ENCODE measurements around the gene CDK5. TPM values are rescaled to one million over a fixed set of nuclear protein-coding genes. Genes with fewer than 3 reads are reported as not detected.

CDK5 gene
- total and polyA plus RNA-seq, 2 donors from 2014 or later: 9.1 to 21.5 TPM

DNA sequence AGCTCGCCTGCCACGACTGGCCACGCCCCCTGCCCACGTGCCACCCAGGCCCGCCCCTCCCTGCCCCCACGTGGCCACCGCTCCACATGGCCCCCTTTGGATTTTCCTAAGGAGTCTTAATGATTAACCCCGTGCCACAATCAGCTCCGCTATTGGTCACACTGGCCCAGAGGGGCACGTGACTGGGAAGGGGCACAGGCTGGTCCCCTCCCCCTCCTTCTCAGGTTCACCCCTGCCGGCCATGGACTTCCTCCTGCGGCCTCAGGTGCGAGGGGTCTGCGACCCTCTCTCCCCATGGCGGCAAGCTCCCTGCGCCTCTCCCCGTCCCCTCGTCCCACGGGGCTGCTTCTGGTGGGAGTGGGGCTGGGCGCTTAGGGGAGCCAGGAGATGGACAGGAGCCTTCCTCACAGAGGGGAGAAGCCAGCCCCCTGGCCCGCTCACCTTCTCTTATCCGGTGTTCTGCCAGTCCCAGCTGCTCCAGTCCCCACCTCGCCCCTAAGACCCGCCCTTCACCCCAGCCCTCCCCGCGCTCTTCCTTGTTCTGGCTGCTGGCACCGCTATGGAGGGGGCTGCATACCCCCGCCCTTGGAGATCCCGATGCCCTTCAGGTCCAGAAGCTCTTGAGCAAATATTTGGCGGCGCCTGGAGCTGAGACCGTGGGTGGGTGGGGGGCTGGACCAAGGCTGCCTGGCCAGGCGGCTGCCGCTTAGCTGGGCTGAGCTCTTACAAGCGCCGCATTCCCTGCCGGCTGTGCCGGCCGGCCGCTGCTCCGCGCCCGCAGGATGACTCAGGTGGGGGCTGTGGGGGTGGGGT, 4.9 kb upstream of the CDK5 start:
- DNase-seq: peak; percentile 87 to 94 (median 93)
- H3K4me3 ChIP-seq (ENCODE audit: low read length in 3 of 3): peak overlapping the region in 2 of 3 donors; percentile 45 to 57
- peaks cover 2 to 19% (median 13%) of the 10 kb centered on the region in 3 donors for H3K36me3 ChIP-seq (ENCODE audit: control insufficient read depth in 2 of 3, insufficient read depth in 3 of 3, low read length in 3 of 3)
- no peaks in the 10 kb centered on the region for H3K27me3 ChIP-seq (ENCODE audit: control insufficient read depth, insufficient read depth, low read length)
- H3K9ac ChIP-seq (ENCODE audit: low read length in 3 of 3): peak overlapping the region in 1 of 3 donors; percentile 65
- FAIRE-seq: no peak
- H3K9me3 ChIP-seq (ENCODE audit: control insufficient read depth in 2 of 3, insufficient read depth in 1 of 3, low read length in 3 of 3): no peaks in the 10 kb centered on the region
- intact Hi-C loops (cut with DNase I): no loop called here
- TF ChIP-seq CTCF (IDR thresholded peaks at IDR 0.05; ENCODE audit: borderline replicate concordance, extremely low read depth, insufficient read depth): peak; percentile 6
- H3K4me1 ChIP-seq (ENCODE audit: control insufficient read depth in 2 of 3, insufficient read depth in 2 of 3, low read depth in 1 of 3, low read length in 3 of 3): peaks cover 4 to 29% (median 16%) of the 10 kb centered on the region in 3 donors
- peak overlapping the region; percentile 83 to 88 for H3K27ac ChIP-seq (ENCODE audit: low read depth in 2 of 2, low read length in 2 of 2)

GRCh38 chr7:151062111-151062398, 4.4 kb upstream of the CDK5 start:
- Histone ChIP-seq H3K4me1 (ENCODE audit: control insufficient read depth in 2 of 3, insufficient read depth in 2 of 3, low read depth in 1 of 3, low read length in 3 of 3) (peaks cover 4 to 32% (median 17%) of the 10 kb centered on the region in 3 donors), H3K4me3 (ENCODE audit: low read length in 3 of 3) (no peak overlapping the region), H3K36me3 (ENCODE audit: control insufficient read depth in 2 of 3, insufficient read depth in 3 of 3, low read length in 3 of 3) (peaks cover 0 to 17% (median 10%) of the 10 kb centered on the region in 3 donors), H3K27me3 (ENCODE audit: control insufficient read depth, insufficient read depth, low read length) (no peaks in the 10 kb centered on the region), H3K9ac (ENCODE audit: low read length in 3 of 3) (no peak overlapping the region), H3K27ac (ENCODE audit: low read depth in 2 of 2, low read length in 2 of 2) (no peak overlapping the region), H3K9me3 (ENCODE audit: control insufficient read depth in 2 of 3, insufficient read depth in 1 of 3, low read length in 3 of 3) (no peaks in the 10 kb centered on the region)
- FAIRE-seq: no peak
- no peak for TF ChIP-seq CTCF (IDR thresholded peaks at IDR 0.05; ENCODE audit: borderline replicate concordance, extremely low read depth, insufficient read depth)
- intact Hi-C loops (cut with DNase I): no loop called here
- no peak for DNase-seq

GRCh38 chr7:151061213-151062110, 3.8 kb upstream of the CDK5 start:
- Histone ChIP-seq H3K27me3 (ENCODE audit: control insufficient read depth, insufficient read depth, low read length) (no peaks in the 10 kb centered on the region), H3K27ac (ENCODE audit: low read depth in 2 of 2, low read length in 2 of 2) (peak overlapping the region; percentile 11 to 30), H3K9ac (ENCODE audit: low read length in 3 of 3) (no peak overlapping the region), H3K36me3 (ENCODE audit: control insufficient read depth in 2 of 3, insufficient read depth in 3 of 3, low read length in 3 of 3) (peaks cover 0 to 11% (median 7%) of the 10 kb centered on the region in 3 donors), H3K4me1 (ENCODE audit: control insufficient read depth in 2 of 3, insufficient read depth in 2 of 3, low read depth in 1 of 3, low read length in 3 of 3) (peaks cover 4 to 38% (median 19%) of the 10 kb centered on the region in 3 donors), H3K4me3 (ENCODE audit: low read length in 3 of 3) (no peak overlapping the region), H3K9me3 (ENCODE audit: control insufficient read depth in 2 of 3, insufficient read depth in 1 of 3, low read length in 3 of 3) (no peaks in the 10 kb centered on the region)
- DNase-seq (no peak), FAIRE-seq (no peak)
- no peak for TF ChIP-seq CTCF (IDR thresholded peaks at IDR 0.05; ENCODE audit: borderline replicate concordance, extremely low read depth, insufficient read depth)
- intact Hi-C loops (cut with DNase I): no loop called here
